CD14-positive monocyte (primary cell): ENCODE measurements around the gene YES1. TPM values are rescaled to one million over a fixed set of nuclear protein-coding genes. Genes with fewer than 3 reads are reported as not detected.
A peak's percentile ranks its signal among the peaks of the same experiment; 100 is the strongest.

Experiments used
- DNase-seq, 3 donors: peaks; one replicate each; pipeline ENCODE4 v3.0.0-alpha.2; 2011 to 2022
- H2AFZ ChIP-seq: 2 replicates; pipeline ENCODE4 v1.6.0; 2012; ENCODE audit warnings: mild to moderate bottlenecking, low read depth, low read length, inconsistent platforms; ENCODE audit not compliant: insufficient read depth, poor library complexity, severe bottlenecking
- H3K27ac ChIP-seq, 2 donors: 1 replicate in 1 of 2; 2 replicates in 1 of 2; pipeline ENCODE4 v1.5.1; 2012 to 2013; ENCODE audit warnings: low read length in 2 of 2, control low read depth in 1 of 2, inconsistent platforms in 1 of 2, low read depth in 1 of 2, mild to moderate bottlenecking in 1 of 2
- H3K27me3 ChIP-seq, 2 donors: one replicate each; pipeline versions ENCODE4 v1.6.0 to v1.6.1; 2011 to 2013; ENCODE audit warnings: low read length in 2 of 2; ENCODE audit not compliant: control insufficient read depth in 2 of 2, insufficient read depth in 2 of 2
- H3K36me3 ChIP-seq, 2 donors: replicated peaks in 1 of 2; 1 replicate in 1 of 2; 2 replicates in 1 of 2; pipeline versions ENCODE4 v1.5.1 to v1.6.1; 2012 to 2013; ENCODE audit warnings: low read length in 2 of 2, control low read depth in 1 of 2, inconsistent platforms in 1 of 2, mild to moderate bottlenecking in 1 of 2; ENCODE audit not compliant: insufficient read depth in 2 of 2, control insufficient read depth in 1 of 2
- H3K4me1 ChIP-seq, 2 donors: 1 replicate in 1 of 2; 2 replicates in 1 of 2; pipeline versions ENCODE4 v1.5.1 to v1.6.1; 2012 to 2013; ENCODE audit warnings: low read length in 2 of 2, control low read depth in 1 of 2, inconsistent platforms in 1 of 2, mild to moderate bottlenecking in 1 of 2, moderate library complexity in 1 of 2; ENCODE audit not compliant: insufficient read depth in 2 of 2, control insufficient read depth in 1 of 2
- H3K4me2 ChIP-seq: replicated peaks from 2 replicates; pipeline ENCODE3; 2012; ENCODE audit warnings: low read length, moderate library complexity, mild to moderate bottlenecking; ENCODE audit not compliant: poor library complexity, severe bottlenecking; ENCODE audit errors: extremely low read depth
- H3K4me3 ChIP-seq, 3 experiments: fragments of 200-600 bp in 1 of 3; sonication (generic) in 1 of 3; replicated peaks in 1 of 3; 1 replicate in 2 of 3; 2 replicates in 1 of 3; pipeline ENCODE4 v1.5.1; 2011 to 2013; ENCODE audit warnings: low read length in 3 of 3, mild to moderate bottlenecking in 3 of 3, control low read depth in 2 of 3, low read depth in 2 of 3, inconsistent platforms in 1 of 3, moderate library complexity in 1 of 3
- H3K79me2 ChIP-seq: 2 replicates; pipeline ENCODE4 v1.6.0; 2012; ENCODE audit warnings: mild to moderate bottlenecking, control low read depth, inconsistent platforms, low read length, moderate library complexity; ENCODE audit not compliant: insufficient read depth
- H3K9ac ChIP-seq: 2 replicates; pipeline ENCODE4 v1.6.0; 2017; ENCODE audit warnings: low read length, mild to moderate bottlenecking; ENCODE audit not compliant: insufficient read depth, poor library complexity, severe bottlenecking
- H3K9me3 ChIP-seq, 2 donors: replicated peaks in 1 of 2; 1 replicate in 1 of 2; 2 replicates in 1 of 2; pipeline versions ENCODE4 v1.5.1 to v1.6.1; 2012 to 2013; ENCODE audit warnings: low read length in 2 of 2, control low read depth in 1 of 2; ENCODE audit not compliant: control insufficient read depth in 1 of 2, insufficient read depth in 1 of 2
- H4K20me1 ChIP-seq: 2 replicates; pipeline ENCODE4 v1.6.0; 2012; ENCODE audit warnings: mild to moderate bottlenecking, low read length, control low read depth, moderate library complexity; ENCODE audit not compliant: insufficient read depth
- H3K27ac Mint-ChIP-seq, 7 donors: one replicate each; pipeline ENCODE4 v1.8.0; 2020; ENCODE audit warnings: mild to moderate bottlenecking in 7 of 7, mixed read lengths in 7 of 7, moderate library complexity in 6 of 7, inconsistent platforms in 2 of 7
- H3K27me3 Mint-ChIP-seq, 3 donors: one replicate each; pipeline ENCODE4 v1.8.0; 2021 to 2022; ENCODE audit warnings: low read depth in 3 of 3, mild to moderate bottlenecking in 3 of 3, mixed read lengths in 3 of 3, moderate library complexity in 3 of 3, inconsistent platforms in 1 of 3
- H3K36me3 Mint-ChIP-seq, 2 donors: one replicate each; pipeline ENCODE4 v1.8.0; 2020; ENCODE audit warnings: mixed read lengths in 2 of 2, inconsistent platforms in 1 of 2, mild to moderate bottlenecking in 1 of 2
- H3K4me1 Mint-ChIP-seq: one replicate; pipeline ENCODE4 v1.8.0; 2020; ENCODE audit warnings: mild to moderate bottlenecking, mixed read lengths
- H3K4me3 Mint-ChIP-seq, 2 donors: one replicate each; pipeline ENCODE4 v1.8.0; 2020; ENCODE audit warnings: mild to moderate bottlenecking in 2 of 2, mixed read lengths in 2 of 2, moderate library complexity in 1 of 2
- H3K9me3 Mint-ChIP-seq, 7 donors: one replicate each; pipeline ENCODE4 v1.8.0; 2020 to 2022; ENCODE audit warnings: mixed read lengths in 7 of 7, mild to moderate bottlenecking in 6 of 7, moderate library complexity in 6 of 7, inconsistent platforms in 2 of 7
- WGBS: methylation state at CpG from one replicate; pipeline ENCODE4 v1.1.5; 2013; ENCODE audit warnings: missing lambda C conversion rate; ENCODE audit not compliant: insufficient coverage; 5-methylcytosine and 5-hydroxymethylcytosine counted together
- intact Hi-C, 2 donors: fragments of 100-400 bp; cut with micrococcal nuclease; formaldehyde crosslinking; loops; one replicate each; pipeline versions ENCODE4 v1.15.0 to v1.15.1; 2023
- polyA plus RNA-seq, 3 donors: library from polyadenylated mRNA; depleted of rRNA in 1 of 3; unstranded in 2 of 3; stranded (reverse) in 1 of 3; fragments of 300-500 nt in 2 of 3; fragments of >200 nt in 1 of 3; fragmentation: Illumina TruSeq in 2 of 3; gene quantifications; 1 replicate in 2 of 3; 2 replicates in 1 of 3; pipeline ENCODE4 v1.2.3, GENCODE V29; 2012 to 2021
- TF ChIP-seq, protein P1 (sequence below): fragments of 200-600 bp; IDR thresholded peaks from one replicate; pipeline ENCODE4 v1.8.0; 2022; ENCODE audit warnings: antibody characterized with exemption, mild to moderate bottlenecking

The YES1 gene
- polyA plus RNA-seq, 3 donors, result not detected

DNA sequence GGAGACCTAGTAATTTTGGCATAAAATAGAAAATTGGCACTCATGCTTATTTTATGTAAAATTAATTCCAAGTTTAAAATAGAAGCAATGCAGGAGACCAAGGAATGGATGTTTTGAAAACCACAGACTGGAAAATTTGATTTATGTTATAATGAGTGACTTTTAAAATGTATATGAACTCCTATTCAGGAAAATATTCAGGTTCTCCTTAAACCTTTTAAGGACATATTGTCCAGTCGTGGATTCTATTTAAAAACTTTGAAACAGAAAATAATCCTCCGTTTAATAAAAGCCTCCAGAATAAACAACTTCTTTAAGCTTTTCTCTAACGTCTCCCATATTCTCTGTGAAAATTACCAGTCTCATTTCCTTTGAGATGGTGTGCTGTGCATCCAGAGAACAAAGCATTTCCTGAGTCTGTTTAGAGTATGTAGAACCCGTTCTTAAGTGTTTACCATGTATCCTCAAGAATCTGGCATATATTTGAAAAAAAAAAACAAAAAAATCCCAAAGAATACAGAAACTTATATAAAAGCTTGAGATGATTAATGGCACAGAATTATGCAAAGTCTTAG is 8.6 kb upstream of the YES1 start:
- H3K4me3 Mint-ChIP-seq, result peak overlapping the region in 1 of 2 donors; percentile 72
- intact Hi-C loops, result no loop called here
- H3K27ac ChIP-seq, result no peak overlapping the region
- peaks cover 94 to 99% of the 10 kb centered on the region in 2 donors for H3K27me3 ChIP-seq
- peaks cover 0 to 10% of the 10 kb centered on the region in 2 donors for H3K9me3 ChIP-seq
- no peaks in the 10 kb centered on the region for H3K79me2 ChIP-seq
- no peaks in the 10 kb centered on the region for H3K4me1 Mint-ChIP-seq
- no CpG with 5 or more reads among the region's 4 CpGs for WGBS
- no peaks in the 10 kb centered on the region for H3K4me1 ChIP-seq
- H4K20me1 ChIP-seq, result peaks cover 11% of the 10 kb centered on the region
- H3K9me3 Mint-ChIP-seq, result peaks cover 0 to 14% (median 2%) of the 10 kb centered on the region in 7 donors
- H3K36me3 Mint-ChIP-seq, result no peaks in the 10 kb centered on the region
- H3K9ac ChIP-seq, result no peak overlapping the region
- H3K4me3 ChIP-seq, result no peak overlapping the region
- TF ChIP-seq, protein P1, sequence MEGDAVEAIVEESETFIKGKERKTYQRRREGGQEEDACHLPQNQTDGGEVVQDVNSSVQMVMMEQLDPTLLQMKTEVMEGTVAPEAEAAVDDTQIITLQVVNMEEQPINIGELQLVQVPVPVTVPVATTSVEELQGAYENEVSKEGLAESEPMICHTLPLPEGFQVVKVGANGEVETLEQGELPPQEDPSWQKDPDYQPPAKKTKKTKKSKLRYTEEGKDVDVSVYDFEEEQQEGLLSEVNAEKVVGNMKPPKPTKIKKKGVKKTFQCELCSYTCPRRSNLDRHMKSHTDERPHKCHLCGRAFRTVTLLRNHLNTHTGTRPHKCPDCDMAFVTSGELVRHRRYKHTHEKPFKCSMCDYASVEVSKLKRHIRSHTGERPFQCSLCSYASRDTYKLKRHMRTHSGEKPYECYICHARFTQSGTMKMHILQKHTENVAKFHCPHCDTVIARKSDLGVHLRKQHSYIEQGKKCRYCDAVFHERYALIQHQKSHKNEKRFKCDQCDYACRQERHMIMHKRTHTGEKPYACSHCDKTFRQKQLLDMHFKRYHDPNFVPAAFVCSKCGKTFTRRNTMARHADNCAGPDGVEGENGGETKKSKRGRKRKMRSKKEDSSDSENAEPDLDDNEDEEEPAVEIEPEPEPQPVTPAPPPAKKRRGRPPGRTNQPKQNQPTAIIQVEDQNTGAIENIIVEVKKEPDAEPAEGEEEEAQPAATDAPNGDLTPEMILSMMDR, result no peak
- no peak for DNase-seq
- H3K27ac Mint-ChIP-seq, result no peak overlapping the region
- H3K27me3 Mint-ChIP-seq, result peaks cover 84 to 98% (median 88%) of the 10 kb centered on the region in 3 donors
- H3K4me2 ChIP-seq, result no peak overlapping the region
- no peak overlapping the region for H2AFZ ChIP-seq
- H3K36me3 ChIP-seq, result no peaks in the 10 kb centered on the region

DNA sequence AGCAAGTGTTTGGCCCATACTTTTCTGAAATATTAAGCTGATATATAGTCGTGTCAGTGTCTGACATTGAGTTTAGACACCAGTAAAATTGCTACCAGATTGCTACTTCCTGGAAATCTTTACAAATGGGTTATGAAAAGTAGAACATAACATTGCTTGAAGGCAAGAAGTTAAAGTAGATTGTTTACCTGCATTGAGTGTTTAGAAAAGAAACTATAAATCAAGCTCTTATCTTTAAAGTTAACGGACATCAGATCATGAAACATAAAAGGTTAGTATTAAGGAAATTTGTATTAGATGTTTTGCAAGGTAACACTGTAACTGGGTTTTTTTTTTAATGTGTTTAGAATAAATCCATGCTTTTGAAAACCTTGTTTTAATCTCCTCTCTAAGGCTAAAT is 4.8 kb upstream of the YES1 start:
- H3K4me3 ChIP-seq, result no peak overlapping the region
- Mint-ChIP-seq H3K27ac (no peak overlapping the region), H3K27me3 (peaks cover 75 to 91% (median 82%) of the 10 kb centered on the region in 3 donors), H3K36me3 (peaks cover 7 to 8% of the 10 kb centered on the region in 2 donors), H3K4me1 (peaks cover 16% of the 10 kb centered on the region), H3K4me3 (peak overlapping the region in 1 of 2 donors; percentile 65), H3K9me3 (peaks cover 10 to 27% (median 20%) of the 10 kb centered on the region in 7 donors)
- DNase-seq, result no peak
- TF ChIP-seq, protein P1, result no peak
- no peak overlapping the region for H2AFZ ChIP-seq
- H3K4me2 ChIP-seq, result no peak overlapping the region
- no peaks in the 10 kb centered on the region for H3K36me3 ChIP-seq
- H3K27me3 ChIP-seq, result peaks cover 86 to 98% of the 10 kb centered on the region in 2 donors
- WGBS, result no CpG with 5 or more reads among the region's 2 CpGs
- peaks cover 35% of the 10 kb centered on the region for H4K20me1 ChIP-seq
- H3K9ac ChIP-seq, result no peak overlapping the region
- H3K4me1 ChIP-seq, result peaks cover 16 to 24% of the 10 kb centered on the region in 2 donors
- intact Hi-C loops, result no loop called here
- H3K27ac ChIP-seq, result no peak overlapping the region
- peaks cover 10 to 34% of the 10 kb centered on the region in 2 donors for H3K9me3 ChIP-seq
- no peaks in the 10 kb centered on the region for H3K79me2 ChIP-seq
